PFSK-1 (cell line): ENCODE measurements around the gene GLI2.

Source experiments
- FOXP2 ChIP-seq: optimal IDR thresholded peaks from 2 replicates; pipeline ENCODE3; 2011; ENCODE audit warnings: borderline replicate concordance, control low read depth, inconsistent platforms; ENCODE audit not compliant: insufficient read depth; ENCODE audit errors: extremely low read length, extremely low read depth
- POLR2AphosphoS5 ChIP-seq: IDR thresholded peaks from 2 replicates; pipeline ENCODE4 v1.6.1; 2012; ENCODE audit warnings: low read depth, mild to moderate bottlenecking, control low read depth, low read length, moderate library complexity
- REST ChIP-seq, 2 experiments: IDR thresholded peaks; 2 replicates each; pipeline versions ENCODE4 v1.6.1 to v1.8.0; 2011 to 2012; ENCODE audit warnings: low read depth in 2 of 2, low read length in 2 of 2, control low read depth in 1 of 2, inconsistent platforms in 1 of 2, mild to moderate bottlenecking in 1 of 2, moderate library complexity in 1 of 2; ENCODE audit not compliant: insufficient read depth in 1 of 2
- SIN3A ChIP-seq: IDR thresholded peaks from 2 replicates; pipeline ENCODE4 v1.6.1; 2012; ENCODE audit warnings: mild to moderate bottlenecking, low read length, moderate library complexity, borderline replicate concordance; ENCODE audit not compliant: insufficient read depth
- TAF1 ChIP-seq: IDR thresholded peaks from 2 replicates; pipeline ENCODE4 v1.6.1; 2012; ENCODE audit warnings: low read length, control low read depth, borderline replicate concordance; ENCODE audit not compliant: insufficient read depth

GRCh38 chr2:120776649-120777048 is 41.0 kb downstream of the GLI2 start:
- no peak for TF ChIP-seq POLR2AphosphoS5
- TF ChIP-seq SIN3A: no peak
- TF ChIP-seq TAF1: no peak
- no peak for TF ChIP-seq REST (IDR thresholded peaks at IDR 0.05; ENCODE audit: insufficient read depth in 1 of 2, low read depth in 2 of 2, low read length in 2 of 2)
- TF ChIP-seq FOXP2: no peak
